ENCODE data around the gene PDE4B.

- TF ChIP-seq CTCF (IDR thresholded peaks at IDR 0.05) = no peak
- peak in 2 of 3 donors; percentile 64 to 73 for TF ChIP-seq POLR2AphosphoS5 (IDR thresholded peaks at IDR 0.05)
- no peak for TF ChIP-seq POLR2A (IDR thresholded peaks at IDR 0.05)
These were observed 478.7 kb downstream of the PDE4B start for GRCh38 chr1:66271216-66271903.
